Measurements from ENCODE around the gene BIN2. TPM values are rescaled to one million over a fixed set of nuclear protein-coding genes. Genes with fewer than 3 reads are reported as not detected.

BIN2 gene
- total RNA-seq (2.3 TPM), polyA plus RNA-seq (3.4 TPM)

- Histone ChIP-seq H3K4me1 (ENCODE audit: insufficient read depth) (no peaks in the 10 kb centered on the region), H3K27ac (ENCODE audit: low read depth) (no peak within 1 kb of the TSS), H3K4me3 (ENCODE audit: low read depth, low read length) (peak within 1 kb of the TSS; percentile 23), H3K36me3 (ENCODE audit: insufficient read depth) (no peaks in the 10 kb centered on the region)
- no peak for DNase-seq (ENCODE audit: extremely low spot score)
- 88% methylated on average over 60 of the region's 60 CpGs for WGBS
These were observed at the start of gene BIN2 for GRCh38 chr12:51323966-51324895. BIN2 (minus strand) TSS chr12:51324174; CDS start chr12:51324102, 72 bp downstream.

- Histone ChIP-seq H3K36me3 (ENCODE audit: insufficient read depth) (no peaks in the 10 kb centered on the region), H3K27ac (ENCODE audit: low read depth) (no peak overlapping the region), H3K4me1 (ENCODE audit: insufficient read depth) (no peaks in the 10 kb centered on the region), H3K4me3 (ENCODE audit: low read depth, low read length) (no peak overlapping the region)
- 70% methylated on average over 3 of the region's 3 CpGs for WGBS
- DNase-seq (ENCODE audit: extremely low spot score), result no peak
These were observed 49.2 kb upstream of the BIN2 start for GRCh38 chr12:51373187-51373586.

- H3K4me1 ChIP-seq (ENCODE audit: insufficient read depth), result no peaks in the 10 kb centered on the region
- H3K4me3 ChIP-seq (ENCODE audit: low read depth, low read length), result no peak overlapping the region
- H3K36me3 ChIP-seq (ENCODE audit: insufficient read depth), result no peaks in the 10 kb centered on the region
- no peak for DNase-seq (ENCODE audit: extremely low spot score)
- no peak overlapping the region for H3K27ac ChIP-seq (ENCODE audit: low read depth)
- 84% methylated on average over 2 of the region's 2 CpGs for WGBS
These were observed 48.0 kb upstream of the BIN2 start for GRCh38 chr12:51372021-51372420.

GRCh38 chr12:51371295-51371953 is 47.5 kb upstream of the BIN2 start:
- Histone ChIP-seq H3K4me3 (ENCODE audit: low read depth, low read length) (no peak overlapping the region), H3K27ac (ENCODE audit: low read depth) (no peak overlapping the region), H3K36me3 (ENCODE audit: insufficient read depth) (no peaks in the 10 kb centered on the region), H3K4me1 (ENCODE audit: insufficient read depth) (no peaks in the 10 kb centered on the region)
- peak; percentile 55 for DNase-seq (ENCODE audit: extremely low spot score)
- WGBS, result 21% methylated on average over 8 of the region's 8 CpGs

GRCh38 chr12:51370667-51371066 is 46.7 kb upstream of the BIN2 start:
- no peak overlapping the region for H3K4me3 ChIP-seq (ENCODE audit: low read depth, low read length)
- no peaks in the 10 kb centered on the region for H3K4me1 ChIP-seq (ENCODE audit: insufficient read depth)
- no peak for DNase-seq (ENCODE audit: extremely low spot score)
- WGBS, result 96% methylated on average over 9 of the region's 9 CpGs
- H3K27ac ChIP-seq (ENCODE audit: low read depth), result no peak overlapping the region
- H3K36me3 ChIP-seq (ENCODE audit: insufficient read depth), result no peaks in the 10 kb centered on the region

- no peak for DNase-seq (ENCODE audit: extremely low spot score)
- no peak overlapping the region for H3K4me3 ChIP-seq (ENCODE audit: low read depth, low read length)
- no peaks in the 10 kb centered on the region for H3K36me3 ChIP-seq (ENCODE audit: insufficient read depth)
- WGBS, result 83% methylated on average over 4 of the region's 4 CpGs
- no peaks in the 10 kb centered on the region for H3K4me1 ChIP-seq (ENCODE audit: insufficient read depth)
- no peak overlapping the region for H3K27ac ChIP-seq (ENCODE audit: low read depth)
These were observed 45.6 kb upstream of the BIN2 start for GRCh38 chr12:51369581-51369980.

GRCh38 chr12:51368640-51369517 is 44.9 kb upstream of the BIN2 start:
- no peak overlapping the region for H3K27ac ChIP-seq (ENCODE audit: low read depth)
- H3K36me3 ChIP-seq (ENCODE audit: insufficient read depth), result no peaks in the 10 kb centered on the region
- WGBS, result 75% methylated on average over 17 of the region's 17 CpGs
- no peaks in the 10 kb centered on the region for H3K4me1 ChIP-seq (ENCODE audit: insufficient read depth)
- no peak overlapping the region for H3K4me3 ChIP-seq (ENCODE audit: low read depth, low read length)
- DNase-seq (ENCODE audit: extremely low spot score), result no peak

- DNase-seq (ENCODE audit: extremely low spot score), result no peak
- H3K36me3 ChIP-seq (ENCODE audit: insufficient read depth), result no peaks in the 10 kb centered on the region
- WGBS, result 93% methylated on average over 10 of the region's 10 CpGs
- H3K27ac ChIP-seq (ENCODE audit: low read depth), result no peak overlapping the region
- no peaks in the 10 kb centered on the region for H3K4me1 ChIP-seq (ENCODE audit: insufficient read depth)
- no peak overlapping the region for H3K4me3 ChIP-seq (ENCODE audit: low read depth, low read length)
These were observed 41.3 kb upstream of the BIN2 start for GRCh38 chr12:51365276-51365675.

- H3K36me3 ChIP-seq (ENCODE audit: insufficient read depth), result no peaks in the 10 kb centered on the region
- 89% methylated on average over 11 of the region's 11 CpGs for WGBS
- no peak for DNase-seq (ENCODE audit: extremely low spot score)
- H3K4me3 ChIP-seq (ENCODE audit: low read depth, low read length), result no peak overlapping the region
- H3K27ac ChIP-seq (ENCODE audit: low read depth), result no peak overlapping the region
- no peaks in the 10 kb centered on the region for H3K4me1 ChIP-seq (ENCODE audit: insufficient read depth)
These were observed 40.0 kb upstream of the BIN2 start for GRCh38 chr12:51364001-51364400.

- Histone ChIP-seq H3K4me1 (ENCODE audit: insufficient read depth) (no peaks in the 10 kb centered on the region), H3K4me3 (ENCODE audit: low read depth, low read length) (no peak overlapping the region), H3K36me3 (ENCODE audit: insufficient read depth) (no peaks in the 10 kb centered on the region), H3K27ac (ENCODE audit: low read depth) (no peak overlapping the region)
- DNase-seq (ENCODE audit: extremely low spot score), result no peak
- WGBS, result 45% methylated on average over 2 of the region's 2 CpGs
These were observed 38.9 kb upstream of the BIN2 start for GRCh38 chr12:51362747-51363342.

- Histone ChIP-seq H3K4me3 (ENCODE audit: low read depth, low read length) (no peak overlapping the region), H3K36me3 (ENCODE audit: insufficient read depth) (no peaks in the 10 kb centered on the region), H3K4me1 (ENCODE audit: insufficient read depth) (no peaks in the 10 kb centered on the region), H3K27ac (ENCODE audit: low read depth) (no peak overlapping the region)
- 89% methylated on average over 6 of the region's 6 CpGs for WGBS
- no peak for DNase-seq (ENCODE audit: extremely low spot score)
These were observed 38.3 kb upstream of the BIN2 start for GRCh38 chr12:51362307-51362706.

- Histone ChIP-seq H3K4me3 (ENCODE audit: low read depth, low read length) (no peak overlapping the region), H3K4me1 (ENCODE audit: insufficient read depth) (no peaks in the 10 kb centered on the region), H3K36me3 (ENCODE audit: insufficient read depth) (no peaks in the 10 kb centered on the region), H3K27ac (ENCODE audit: low read depth) (no peak overlapping the region)
- DNase-seq (ENCODE audit: extremely low spot score), result no peak
- WGBS, result 74% methylated on average over 8 of the region's 8 CpGs
These were observed 37.4 kb upstream of the BIN2 start for GRCh38 chr12:51361161-51362016.

Measured in urinary bladder (tissue), 4 donors.